Hepatic stellate cell (primary cell): ENCODE results near the gene VIL1.

ENCODE experiments used
- DNase-seq: peaks from one replicate; pipeline ENCODE4 v3.0.0; 2011; ENCODE audit warnings: low spot score

The VIL1 gene

DNA sequence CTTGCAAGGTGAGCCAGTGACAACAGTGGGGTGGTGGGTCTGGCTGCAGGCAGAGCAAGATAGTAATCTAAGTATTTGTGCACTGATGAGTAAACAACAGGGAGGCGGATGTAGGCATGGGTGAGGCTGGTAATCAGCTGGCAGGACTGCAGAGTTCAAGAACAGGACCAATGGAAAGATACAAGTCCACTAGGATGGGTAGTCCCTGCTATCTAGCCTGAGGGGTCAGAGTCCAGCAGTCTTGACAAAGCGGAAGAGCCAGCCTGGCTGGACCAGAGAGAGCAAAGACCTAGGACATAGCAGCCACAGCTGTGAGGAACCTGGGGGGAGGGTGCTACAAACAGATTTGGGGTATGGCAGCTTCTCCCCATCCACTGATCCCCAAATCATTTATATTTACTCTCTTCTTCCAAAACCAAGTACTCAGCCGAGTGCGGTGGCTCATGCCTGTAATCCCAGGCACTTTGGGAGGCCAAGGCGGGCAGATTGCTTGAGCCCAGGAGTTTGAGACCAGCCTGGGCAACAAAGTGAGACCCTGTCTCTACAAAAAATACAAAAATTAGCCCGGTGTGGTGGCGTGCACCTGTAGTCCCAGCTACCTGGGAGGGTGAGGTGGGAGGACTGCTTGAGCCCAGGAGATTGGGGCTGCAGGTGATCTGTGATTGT is 25.9 kb downstream of the VIL1 start:
- DNase-seq = no peak

DNA sequence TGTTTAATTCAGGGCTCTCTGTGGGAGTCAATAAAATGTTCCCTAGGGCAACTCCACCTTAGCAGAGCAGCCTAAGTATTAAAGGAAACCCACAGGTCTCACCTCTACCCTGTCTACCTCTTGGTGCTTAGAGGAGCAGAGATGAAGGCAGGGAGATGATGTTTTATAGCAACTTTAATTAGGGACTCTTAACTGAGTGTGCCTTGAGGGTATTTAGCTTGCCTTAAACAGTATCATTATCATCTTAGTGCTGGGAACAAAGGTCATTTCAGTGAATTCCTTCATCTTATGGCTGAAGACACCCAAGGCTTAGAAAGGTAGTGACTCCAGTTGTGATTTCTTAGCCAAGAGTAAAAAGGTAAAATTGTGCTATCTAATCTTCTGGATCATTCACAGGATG is 26.7 kb downstream of the VIL1 start:
- DNase-seq = no peak

DNA sequence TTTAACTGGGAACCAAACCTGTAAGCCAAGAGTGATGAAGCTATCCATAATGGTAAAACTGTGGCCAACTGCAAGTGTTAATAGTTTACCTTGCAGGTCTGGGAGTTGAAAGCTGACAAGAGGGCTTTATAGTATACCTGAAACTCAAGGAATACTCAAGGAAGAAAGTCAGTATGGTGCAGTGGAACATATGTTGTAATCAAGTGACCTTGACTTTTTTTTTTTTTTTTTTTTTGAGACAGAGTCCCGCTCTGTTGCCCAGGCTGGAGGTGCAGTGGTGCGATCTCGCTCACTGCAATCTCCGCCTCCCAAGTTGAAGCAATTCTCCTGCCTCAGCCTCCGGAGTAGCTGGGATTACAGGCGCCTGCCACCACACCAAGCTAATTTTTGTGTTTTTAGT is 27.6 kb downstream of the VIL1 start:
- no peak for DNase-seq

DNA sequence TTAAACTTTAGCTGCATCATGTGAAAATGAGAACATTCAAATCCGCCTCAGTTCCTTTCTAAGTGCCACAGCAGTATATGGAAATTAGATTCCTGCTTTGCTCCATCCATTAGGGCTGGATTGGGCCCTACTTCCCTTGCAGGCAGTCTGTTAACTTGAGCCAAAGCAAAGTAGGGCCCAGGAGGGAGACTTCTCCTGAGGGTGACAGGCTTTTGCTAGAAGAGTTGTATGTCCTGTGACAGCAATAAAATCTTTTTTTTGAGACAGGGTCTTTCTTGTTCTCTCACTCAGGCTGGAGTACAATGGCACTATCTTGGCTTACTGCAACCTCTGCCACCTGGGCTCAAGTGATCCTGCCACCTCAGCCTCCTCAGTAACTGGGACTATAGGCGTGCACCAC is 28.1 kb downstream of the VIL1 start:
- no peak for DNase-seq

DNA sequence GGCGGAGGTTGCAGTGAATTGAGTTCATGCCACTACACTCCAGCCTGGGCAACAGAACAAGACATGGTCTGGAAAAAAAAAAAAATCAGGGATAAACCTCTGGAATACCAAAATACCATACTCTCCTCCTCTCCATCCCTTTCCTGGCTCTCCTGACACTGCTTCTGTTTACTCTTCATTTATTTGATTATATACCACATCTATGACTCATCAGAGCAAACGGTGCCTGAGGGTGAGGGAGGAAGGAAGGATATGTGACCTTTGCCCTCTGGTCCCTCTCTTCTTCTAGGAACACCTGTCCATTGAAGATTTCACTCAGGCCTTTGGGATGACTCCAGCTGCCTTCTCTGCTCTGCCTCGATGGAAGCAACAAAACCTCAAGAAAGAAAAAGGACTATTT is 30.0 kb downstream of the VIL1 start:
- no peak for DNase-seq

DNA sequence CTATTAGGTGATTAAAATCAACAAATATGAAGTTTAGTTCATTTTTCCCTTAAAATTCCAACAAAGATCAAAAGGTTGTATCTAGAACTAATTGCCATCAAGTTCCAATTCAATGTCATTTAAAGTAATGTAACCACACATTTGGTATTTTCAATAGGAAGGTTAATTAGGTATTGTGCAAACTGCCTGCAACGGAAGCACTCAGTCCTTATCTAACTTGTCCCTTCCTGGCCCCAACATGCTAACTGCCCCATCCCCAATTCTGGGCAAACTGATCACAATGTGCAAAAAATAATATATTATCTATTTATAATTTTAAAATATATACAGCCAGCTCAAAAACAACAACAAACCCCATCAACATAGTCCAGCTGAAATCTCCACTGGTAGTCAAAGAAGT is 33.2 kb downstream of the VIL1 start:
- DNase-seq = no peak

DNA sequence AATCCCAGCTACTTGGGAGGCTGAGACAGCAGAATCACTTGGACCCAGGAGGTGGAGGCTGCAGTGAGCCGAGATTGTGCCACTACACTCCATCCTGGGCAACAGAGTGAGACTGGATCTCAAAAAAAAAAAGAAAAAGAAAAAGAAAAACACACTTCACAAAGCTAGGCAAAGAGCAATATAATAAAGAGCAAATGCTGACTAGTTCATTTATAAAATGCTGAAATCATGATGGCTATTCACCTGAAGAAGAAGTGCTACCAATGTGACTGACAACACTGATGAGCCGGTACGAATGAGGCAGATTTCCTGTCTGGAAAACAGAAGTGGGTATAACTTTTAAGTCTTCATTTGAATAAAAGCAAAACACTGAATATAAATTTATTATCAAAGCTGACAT is 37.9 kb downstream of the VIL1 start:
- DNase-seq = no peak

DNA sequence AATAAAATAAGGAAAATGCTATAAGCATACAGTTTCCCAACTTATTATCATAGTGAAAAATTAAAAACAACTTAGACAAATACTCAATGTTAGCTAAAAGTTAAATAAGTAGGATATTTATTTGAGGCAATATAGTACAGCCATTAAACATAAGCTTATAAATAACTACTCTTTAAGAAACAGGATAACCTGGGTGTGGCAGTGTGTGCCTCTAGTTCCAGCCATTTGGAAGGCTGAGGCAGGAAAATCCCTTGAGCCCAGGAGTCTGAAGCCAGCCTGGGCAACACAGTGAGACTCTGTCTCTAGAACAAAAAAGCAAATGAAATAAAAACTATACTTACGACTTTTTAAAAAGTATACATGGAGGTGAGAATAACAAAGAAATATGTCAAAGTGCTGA is 39.7 kb downstream of the VIL1 start:
- no peak for DNase-seq

DNA sequence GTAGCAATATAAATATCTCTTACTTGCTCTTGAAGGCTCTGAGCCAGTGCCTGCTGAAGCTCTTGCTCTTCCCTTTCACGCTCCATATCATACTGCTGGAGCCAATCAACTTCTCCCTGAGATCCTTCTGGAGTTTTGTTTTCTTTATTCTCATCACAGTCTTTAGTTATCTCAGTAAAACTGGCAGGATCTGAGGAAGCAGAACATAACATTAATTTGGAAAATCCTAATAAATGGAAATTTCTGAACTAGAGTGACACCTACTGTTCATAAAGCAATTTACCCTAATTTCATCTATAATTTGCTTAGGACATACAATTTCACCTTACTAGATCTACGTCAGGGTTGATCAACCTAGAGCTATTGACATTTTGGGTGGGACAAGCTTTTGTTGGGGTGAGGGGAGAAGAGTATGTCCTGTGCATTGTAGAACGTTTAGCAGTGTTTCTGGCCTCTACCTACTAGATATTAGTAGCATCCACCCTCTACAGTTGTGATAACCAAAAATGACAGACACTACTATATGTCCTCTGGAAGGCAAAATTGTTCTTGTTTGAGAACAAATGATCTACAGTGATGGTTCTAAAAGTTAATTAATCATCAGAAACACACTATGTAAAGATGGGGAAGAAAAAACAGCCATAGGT is 47.2 kb downstream of the VIL1 start:
- DNase-seq = peak; percentile 9

DNA sequence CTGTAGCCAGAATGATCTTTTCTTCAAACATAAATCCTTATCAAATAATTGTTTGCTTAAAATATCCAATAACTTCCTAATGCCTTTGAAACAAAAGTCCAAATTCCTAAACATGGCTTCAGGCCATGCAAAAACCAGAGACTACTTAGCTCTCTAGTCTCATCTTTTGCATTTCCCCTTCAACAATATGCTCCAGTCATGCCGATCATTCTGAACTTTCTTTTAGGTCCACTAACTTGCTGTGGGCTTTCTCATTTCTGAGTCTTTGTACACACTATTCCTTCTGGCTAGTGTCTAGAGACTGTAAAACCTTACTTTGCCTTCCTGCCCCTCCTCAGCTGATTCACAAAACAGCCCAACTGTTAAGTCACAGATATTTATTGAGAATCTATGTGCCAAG is 51.5 kb downstream of the VIL1 start:
- DNase-seq = no peak

DNA sequence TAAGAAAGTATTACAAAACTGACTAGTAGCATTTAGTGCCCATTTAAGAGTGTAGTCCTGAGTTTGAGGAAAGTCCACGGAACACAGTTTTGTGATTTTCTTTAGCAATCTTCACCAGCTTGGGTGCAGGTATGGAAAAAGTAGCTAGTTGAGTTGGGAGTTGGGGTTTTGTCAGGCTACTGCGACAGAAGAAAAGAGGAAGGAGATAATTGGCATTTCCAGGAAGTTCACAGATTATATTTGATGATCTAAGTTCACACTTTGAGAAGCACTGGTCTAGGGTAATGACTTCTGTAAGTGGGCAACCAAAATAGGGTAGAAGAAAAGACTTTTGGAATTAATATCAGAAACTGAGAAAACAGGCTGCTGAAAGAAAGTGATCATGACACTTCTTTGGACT is 52.1 kb downstream of the VIL1 start:
- DNase-seq = no peak

DNA sequence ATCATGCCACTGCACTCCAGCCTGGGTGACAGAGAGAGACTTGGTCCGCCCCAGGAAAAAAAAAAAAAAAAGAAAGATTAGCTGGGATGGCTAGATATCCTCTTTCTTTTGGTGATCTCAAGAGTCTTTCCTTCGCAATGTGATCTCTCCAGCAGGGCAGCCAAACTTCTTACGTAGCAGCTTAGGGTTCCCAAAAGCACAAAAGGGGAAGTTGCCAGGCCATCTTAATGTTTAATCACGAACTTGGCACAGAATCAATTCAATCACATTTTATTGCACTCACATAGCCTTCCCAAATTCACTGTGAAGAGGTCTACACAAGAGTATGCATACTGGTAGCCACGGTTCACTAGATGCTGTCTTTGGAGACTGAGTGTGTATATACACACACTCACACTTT is 53.1 kb downstream of the VIL1 start:
- no peak for DNase-seq

DNA sequence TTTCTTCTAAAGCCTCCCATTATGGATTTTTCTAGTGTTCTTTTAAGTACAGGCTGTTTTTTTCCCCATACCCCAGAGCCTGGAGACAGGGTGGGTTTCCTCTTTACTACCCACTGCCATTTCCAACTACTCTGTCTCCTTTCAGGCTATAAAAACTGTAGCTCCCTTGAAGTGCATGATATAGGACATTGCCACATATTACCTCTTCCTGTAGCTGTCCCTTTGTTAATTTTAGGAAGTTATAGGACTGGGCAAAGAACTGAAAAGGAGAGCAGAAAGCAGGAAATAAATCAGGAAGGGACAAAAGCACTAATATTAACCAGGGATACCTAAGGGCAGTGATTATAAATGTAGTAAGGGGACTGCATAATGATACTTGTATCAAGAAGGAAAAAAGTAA is 54.1 kb downstream of the VIL1 start:
- DNase-seq = no peak

DNA sequence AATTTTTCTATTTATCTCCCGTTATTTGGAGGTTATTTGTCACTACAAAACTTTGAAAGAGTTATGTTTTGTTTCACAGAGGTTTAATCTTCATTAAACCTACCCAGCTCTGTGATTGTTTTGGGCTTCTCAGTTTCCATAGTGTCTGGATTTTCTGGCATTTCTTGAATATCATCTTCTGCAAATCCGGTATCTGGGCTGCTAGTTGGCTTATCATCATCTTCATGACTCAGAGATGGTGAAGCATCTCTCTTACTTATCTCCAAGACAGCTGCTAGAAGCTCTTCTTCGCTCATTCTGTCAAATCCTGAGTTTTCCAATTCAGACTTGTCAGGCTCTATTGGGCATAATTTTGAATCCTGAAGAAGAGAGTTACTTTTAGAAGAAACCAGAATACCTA is 55.6 kb downstream of the VIL1 start:
- DNase-seq = no peak

DNA sequence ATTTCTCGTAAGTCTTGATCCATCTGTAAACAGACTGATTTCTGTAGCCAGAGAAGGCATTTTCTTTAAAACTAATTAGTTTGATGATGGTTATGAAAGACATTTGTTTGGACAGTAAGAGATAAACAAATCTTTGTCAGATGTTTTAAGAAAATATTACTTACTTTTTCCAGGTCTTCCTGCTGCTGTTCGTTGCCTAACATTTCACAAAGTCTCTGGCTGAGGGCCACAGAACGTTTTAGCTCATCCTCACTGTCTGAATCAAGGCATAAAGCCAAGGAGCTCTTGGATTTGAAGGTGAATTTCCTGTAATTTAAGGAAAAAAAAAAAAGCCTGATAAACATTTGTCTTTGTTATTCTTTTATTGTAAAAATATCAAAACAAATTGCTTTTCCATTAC is 57.8 kb downstream of the VIL1 start:
- no peak for DNase-seq

DNA sequence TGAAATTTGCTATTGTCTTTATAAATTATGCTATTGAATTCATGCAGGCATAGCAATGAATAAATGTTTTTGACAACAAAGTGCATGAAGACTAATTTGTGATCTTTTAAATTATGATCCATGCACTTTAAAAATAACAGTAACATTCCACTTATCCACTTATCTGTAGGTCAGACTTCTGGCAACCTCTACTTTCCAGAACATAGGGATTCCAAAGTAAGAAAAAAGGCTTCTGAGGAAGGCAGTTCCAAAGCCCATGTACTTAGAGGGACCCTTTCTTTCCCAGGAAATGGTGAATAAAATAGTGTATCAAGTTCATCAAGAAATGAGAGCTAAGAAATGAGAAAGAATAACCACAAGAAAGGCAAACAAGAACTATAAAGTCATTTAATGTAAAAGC is 58.3 kb downstream of the VIL1 start:
- no peak for DNase-seq

DNA sequence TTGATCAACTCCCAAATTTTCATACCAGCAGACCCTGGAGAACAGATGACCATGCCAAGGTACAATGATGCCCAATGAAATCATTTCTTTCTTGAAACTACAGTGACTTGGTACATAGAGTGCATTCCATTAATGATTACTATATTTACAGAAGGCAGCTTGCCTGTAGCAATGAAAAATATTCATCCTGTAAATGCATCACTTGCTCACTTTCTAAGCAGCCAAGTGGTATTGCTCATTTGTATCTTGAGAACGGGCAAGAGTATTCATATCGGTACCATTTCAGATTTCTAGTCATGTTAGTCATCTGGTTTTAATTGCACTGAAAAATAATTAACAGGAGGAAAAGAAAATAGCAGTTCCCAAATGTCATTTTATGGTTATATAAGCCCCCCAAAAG is 59.6 kb downstream of the VIL1 start:
- DNase-seq = no peak

DNA sequence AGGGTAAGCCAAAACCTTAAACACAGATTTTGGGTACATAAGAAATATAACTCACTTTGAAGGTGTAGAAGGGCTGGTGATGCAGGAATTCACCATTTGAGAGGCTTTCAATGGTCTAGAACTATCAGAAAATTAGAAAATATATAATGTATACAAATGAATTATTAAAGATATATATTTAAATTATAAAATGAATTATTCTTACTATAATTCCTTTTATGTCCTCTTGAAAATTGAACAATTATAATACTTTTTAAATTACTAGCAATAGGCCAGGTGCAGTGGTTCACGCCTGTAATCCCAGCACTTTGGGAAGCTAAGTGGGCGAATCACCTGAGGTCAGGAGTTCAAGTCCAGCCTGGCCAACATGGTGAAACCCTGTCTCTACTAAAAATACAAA is 60.7 kb downstream of the VIL1 start:
- no peak for DNase-seq

DNA sequence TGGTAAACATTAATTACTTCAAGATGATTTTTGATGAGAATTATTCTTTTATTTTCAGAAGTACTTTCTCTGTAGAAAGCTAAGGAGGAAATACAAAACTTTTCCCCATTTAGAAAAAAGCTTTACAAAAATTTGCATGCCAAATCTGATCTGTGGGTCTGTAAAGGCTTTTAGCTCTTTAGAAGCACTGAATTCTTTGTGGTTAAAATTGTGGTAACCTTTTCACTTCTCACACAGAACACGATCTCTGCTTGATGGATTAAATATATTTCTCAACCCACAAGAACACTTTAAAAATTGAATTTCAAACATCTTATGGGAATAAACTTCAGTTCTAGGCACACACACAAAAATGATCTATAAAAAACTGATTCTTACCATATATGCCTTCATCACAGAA is 63.7 kb downstream of the VIL1 start:
- DNase-seq = no peak

DNA sequence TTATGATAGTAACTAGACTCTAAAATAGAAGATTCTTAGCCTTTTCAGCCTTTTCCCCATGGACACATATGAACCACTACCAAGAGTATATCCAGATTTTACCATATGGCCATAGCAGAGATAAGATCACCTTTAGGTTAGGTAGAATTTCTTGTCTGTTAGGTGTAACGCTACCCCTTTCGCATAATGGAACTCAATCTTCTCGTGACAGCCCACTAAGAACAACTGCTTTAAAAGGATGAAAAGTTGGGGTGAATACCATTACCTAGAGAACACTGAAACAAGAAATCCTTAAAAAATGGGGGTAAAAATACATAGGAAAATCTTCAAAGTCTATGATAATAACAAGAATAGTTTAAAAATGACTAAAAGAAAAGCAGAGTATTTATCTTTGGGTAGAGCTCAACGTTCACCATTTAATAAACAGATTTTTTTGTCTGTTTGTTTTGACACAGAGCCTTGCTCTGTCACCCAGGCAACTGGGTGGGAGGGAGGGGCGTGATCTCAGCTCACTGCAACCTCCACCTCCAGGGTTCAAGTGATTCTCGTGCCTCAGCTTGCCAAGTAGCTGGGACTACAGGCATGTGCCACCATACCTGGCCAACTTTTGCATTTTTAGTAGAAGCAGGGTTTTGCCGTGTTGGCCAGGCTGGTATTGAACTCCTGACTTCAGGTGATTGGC is 67.2 kb downstream of the VIL1 start:
- no peak for DNase-seq

DNA sequence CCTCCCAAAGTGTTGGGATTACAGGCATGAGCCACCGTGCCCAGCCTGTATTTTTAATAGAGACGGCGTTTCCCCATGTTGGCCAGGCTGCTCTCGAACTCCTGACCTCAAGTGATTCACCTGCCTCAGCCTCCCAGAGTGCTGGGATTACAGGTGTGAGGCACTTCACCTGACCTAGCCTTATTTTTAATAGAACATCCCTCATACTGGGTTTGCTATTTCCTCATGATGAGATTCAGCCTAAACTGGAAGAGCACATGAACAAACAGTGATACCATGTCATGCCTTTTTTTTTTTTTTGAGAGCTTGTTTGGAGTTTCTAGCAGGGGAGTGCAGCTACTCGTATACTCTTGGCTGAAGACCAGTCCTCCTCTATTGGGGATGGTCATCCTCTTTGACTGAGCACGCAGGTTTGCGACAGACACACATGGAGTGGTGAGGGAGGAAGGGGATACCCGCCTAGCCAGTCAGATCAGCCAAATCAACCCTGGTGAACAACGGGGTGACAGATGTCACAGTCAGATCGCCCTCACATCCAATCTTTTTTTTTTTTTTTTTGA is 81.7 kb downstream of the VIL1 start:
- DNase-seq = no peak

DNA sequence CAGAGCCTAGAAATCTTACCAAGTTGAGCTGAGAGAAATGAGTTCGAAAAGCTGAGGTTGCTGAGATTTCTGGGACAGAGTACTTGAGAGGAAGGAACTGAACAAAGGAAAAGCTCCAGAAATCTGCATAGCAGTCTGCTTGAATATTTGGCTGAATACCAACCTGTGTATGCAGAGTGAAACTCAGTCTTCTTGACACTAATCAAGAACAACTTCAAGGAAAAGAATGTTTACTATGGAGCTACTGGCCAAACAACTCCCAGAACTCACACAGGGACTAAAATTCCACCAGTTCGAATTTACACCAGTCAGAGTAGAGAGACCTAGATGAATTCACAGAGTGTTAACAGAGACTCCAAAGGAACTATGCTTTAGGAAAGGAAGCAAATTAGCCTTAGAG is 82.7 kb downstream of the VIL1 start:
- peak; percentile 4 for DNase-seq
